GM18951 (cell line): ENCODE results near the gene SAMD4A.

Experiments
- POLR2A ChIP-seq: IDR thresholded peaks from 4 replicates; pipeline ENCODE4 v1.6.1; 2011; ENCODE audit warnings: mild to moderate bottlenecking; ENCODE audit not compliant: insufficient read length, insufficient read depth; ENCODE audit errors: extremely low read depth
- in situ Hi-C: fragments of 300-500 bp; cut with MboI; formaldehyde crosslinking; loops from one replicate; pipeline ENCODE4 v1.12.0; 2022; ENCODE audit warnings: low sequenced_read_pairs, mixed read lengths, inconsistent platforms; ENCODE audit not compliant: unreplicated experiment

SAMD4A gene

DNA sequence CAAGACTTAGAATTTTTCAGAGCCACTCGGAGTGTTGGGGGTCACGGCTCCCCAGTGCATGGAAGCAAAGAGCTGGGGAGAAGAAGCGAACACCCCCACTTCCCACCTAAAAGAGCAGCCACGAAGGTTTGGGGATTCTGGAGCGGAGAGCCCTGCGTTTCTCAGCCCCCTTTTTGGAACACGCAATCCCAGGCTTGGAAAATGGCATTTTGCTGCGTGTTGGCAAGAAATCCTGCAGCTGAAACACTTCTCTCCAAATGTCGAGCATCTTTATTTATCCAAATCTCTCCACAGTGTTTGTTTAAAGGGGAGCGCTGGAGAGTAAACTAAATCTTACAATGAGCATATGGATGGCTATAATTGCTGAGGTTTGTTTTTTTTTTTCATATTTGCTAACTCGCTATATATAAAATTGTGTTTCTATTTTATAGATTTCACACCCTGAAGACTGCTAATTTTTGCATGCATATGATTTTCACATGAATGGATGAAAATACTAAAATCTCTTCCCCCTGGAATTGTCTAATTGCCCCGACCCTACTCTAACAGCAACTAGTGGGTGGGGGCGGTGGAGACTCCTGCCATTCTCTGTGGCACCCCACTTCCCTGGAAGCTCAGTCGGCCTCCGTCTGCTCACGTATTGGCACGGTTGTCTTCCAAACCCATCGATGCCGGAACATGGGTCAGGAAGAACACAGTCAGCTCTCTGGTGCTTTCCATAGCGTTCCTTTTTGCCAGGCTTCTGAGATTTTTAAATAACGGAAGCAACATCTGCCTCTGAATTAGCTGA lies 215.2 kb downstream of the SAMD4A start:
- TF ChIP-seq POLR2A: no peak
- in situ Hi-C loops: no loop called here

DNA sequence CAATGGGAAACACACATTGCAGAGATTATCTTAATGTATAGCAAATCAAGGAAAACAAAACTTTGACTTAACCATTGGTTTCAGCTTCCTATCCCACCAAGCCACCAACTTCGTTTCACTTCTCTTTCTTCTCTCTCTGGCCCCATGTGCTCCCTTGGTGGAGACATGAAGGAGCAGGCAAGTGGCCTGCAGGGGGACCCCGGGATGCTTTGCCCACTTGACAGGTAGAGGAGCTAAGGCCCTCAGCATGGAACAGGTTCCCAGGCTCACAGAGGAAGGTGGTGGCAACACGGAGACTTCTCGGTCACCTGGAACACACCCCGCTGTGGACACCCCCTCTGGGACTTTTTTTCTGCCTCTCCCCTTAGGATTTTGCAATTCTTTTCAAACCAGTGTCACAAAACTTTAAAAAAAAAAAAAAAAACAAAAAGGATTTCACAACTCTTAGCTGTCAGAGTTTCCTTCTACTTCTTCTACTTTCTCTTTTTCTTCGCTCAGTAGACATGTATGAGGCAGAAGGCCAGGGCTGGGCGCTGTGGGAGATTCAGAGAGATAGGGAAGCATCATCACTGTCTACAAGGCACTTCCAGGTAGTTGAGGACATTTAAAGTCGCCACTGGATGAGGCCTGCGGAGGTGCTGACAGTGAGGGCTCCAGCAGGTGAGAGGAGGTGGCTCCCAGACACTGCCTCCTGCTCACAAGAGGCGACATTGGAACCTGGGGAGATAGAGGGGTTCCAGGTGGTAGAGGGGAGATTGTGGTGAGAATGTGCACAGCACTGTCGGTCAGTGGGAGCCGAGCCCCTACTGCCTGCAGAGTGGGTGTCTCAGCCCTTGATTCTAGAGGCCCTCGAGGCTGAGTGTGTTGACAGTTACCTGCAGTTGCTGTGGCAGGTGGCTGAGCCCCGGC lies 216.1 kb downstream of the SAMD4A start:
- in situ Hi-C loops: no loop called here
- no peak for TF ChIP-seq POLR2A

DNA sequence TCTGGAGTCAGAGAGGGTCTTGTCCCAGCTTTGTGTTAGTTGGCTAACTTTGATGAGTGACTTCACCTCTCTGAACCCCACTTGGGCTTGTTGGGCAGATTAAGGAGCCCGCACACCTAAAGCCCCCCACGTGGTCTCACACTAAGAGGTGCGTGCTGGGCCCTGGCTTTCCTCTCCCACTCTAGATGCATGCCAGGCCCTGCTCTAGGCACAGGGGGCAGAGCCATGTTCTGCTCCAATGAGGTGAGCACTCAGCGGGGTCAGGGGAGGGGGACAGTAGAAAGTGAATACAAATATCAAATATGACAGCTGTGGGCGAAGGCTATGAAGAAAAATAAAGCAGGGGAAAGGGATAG lies 216.7 kb downstream of the SAMD4A start:
- no peak for TF ChIP-seq POLR2A
- in situ Hi-C loops: no loop called here

DNA sequence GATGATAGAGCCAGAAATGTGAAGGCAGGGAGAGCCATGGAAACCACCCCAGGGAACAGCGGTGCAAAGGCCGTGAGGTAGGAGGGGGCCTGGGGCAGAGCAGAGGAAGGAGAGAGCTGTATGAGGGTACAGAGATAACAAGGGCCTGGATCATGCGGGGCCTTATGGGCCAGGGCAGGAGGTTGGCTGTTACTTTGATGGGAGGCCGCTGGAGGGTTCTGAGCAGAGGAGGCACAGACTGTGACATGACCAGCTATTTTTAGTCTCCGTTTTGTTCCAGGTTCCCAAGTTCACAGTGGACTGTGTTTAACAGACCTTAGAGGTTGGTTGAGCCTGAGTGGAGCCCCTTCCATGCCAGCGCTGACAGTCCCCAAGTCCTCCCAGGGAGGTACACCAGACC lies 217.1 kb downstream of the SAMD4A start:
- in situ Hi-C loops: no loop called here
- TF ChIP-seq POLR2A: no peak

DNA sequence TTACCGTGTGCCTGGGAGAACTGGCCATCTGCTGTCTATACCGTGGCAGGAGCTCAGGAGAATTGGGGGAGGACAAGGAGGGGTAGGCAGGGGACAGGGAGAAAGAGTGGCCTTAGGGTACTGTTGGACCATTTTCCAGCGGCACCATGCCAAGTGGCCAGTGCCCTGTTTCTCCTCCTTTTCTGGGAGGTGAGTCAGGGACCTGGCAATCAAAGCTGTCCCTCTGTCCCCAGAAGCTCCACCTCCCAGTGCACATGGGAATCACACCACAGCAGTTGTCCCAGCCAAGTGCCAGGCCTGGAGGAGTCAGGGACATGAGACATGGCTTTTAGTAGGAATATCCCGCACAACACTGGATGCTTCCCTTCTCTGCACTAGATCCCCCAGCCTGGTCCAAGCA lies 217.7 kb downstream of the SAMD4A start:
- in situ Hi-C loops: no loop called here
- no peak for TF ChIP-seq POLR2A

DNA sequence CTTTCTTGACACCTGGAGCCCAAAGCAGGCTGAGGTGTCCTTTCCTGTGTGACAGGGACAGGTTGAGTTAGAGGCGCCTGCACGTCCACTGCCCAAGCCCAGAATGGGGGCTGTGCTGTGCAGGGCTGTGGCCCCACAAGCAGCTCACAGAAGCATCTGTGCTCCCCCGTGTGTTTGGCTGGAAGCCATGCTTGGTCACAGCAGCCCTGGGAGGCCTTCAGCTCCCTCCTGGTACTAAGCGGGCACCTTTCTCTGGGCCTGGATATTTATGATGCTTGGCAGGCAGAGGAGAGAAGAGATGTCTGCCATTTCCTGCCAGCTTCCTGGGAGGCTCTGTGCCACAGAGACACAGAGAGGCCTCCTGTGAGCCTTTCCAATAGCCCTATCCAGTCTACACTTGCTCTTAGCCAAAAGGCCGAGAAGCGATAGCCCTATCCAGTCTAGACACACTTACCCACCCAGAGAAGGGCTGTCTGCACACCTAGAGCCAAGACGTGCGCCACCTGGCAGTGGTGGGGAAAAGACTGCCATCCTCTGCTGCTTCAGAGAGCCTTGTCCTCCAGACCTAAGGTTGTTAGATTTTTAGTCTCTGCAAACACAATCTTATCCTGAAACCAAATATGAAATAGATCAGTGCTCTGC lies 218.3 kb downstream of the SAMD4A start:
- in situ Hi-C loops: no loop called here
- TF ChIP-seq POLR2A: no peak

DNA sequence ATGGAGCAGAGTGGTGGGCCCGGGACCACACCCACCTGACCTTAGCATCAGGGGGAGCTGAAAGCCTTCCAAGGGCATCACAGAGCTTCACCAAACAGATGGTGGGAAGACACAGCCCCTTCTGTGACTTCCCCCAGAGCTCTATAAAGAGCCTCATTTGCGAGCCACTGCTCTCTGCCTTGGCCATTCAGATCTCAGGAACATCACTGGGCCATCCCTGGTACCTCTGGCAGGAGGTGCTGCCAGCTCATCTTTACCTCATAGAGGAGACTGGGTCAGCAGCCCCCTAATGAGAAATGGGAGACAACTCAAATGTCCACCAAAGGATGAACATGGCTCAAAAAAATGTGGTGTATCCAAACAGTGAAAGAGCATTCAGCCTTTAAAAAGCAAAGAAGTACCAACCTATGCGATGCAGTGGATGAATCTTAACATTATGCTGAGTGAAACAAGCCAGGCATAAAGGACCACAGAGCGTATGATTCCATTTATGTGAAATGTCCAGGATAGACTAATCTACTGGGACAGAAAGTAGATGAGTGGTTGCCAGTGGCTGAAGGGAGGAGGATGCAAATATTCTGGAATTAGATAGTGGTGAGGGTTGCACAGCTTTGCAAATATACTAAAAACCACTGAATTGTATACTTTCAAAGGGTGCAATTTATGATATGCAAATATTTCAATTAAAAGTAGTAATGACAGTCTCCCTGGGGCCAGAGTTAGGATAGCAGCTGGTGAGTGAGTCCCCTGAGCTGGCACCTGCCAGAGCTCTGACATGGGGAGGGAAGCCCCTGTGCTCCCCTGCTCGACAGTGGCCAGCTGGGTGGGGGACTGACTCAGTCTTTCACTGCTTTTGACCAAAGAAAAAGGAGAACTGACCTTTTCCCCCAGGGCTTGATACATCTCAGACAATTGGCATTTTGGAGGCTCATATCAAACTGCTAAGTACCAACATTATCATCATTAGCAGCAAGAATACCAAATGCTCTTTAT lies 219.1 kb downstream of the SAMD4A start:
- in situ Hi-C loops: no loop called here
- TF ChIP-seq POLR2A: no peak

DNA sequence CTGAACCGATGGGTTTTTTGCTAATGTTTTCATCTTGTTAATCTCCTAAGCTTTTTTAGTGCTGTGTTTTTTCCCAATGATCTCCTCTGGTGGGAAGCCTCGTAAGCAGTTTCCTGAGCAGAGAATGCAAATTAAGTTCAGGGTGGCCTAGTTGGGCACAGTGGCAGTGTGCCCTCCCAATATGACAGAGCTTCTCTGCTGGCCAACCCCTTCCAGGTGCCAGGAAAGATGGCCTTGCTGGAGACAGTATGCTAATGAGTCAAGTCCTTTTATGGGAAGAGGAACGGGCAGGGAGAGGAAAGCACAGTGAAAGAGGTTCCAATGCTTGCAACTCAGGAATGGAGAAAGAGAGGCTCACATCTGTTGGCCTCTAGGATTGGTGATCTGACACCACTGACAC lies 219.9 kb downstream of the SAMD4A start:
- in situ Hi-C loops: no loop called here
- no peak for TF ChIP-seq POLR2A

DNA sequence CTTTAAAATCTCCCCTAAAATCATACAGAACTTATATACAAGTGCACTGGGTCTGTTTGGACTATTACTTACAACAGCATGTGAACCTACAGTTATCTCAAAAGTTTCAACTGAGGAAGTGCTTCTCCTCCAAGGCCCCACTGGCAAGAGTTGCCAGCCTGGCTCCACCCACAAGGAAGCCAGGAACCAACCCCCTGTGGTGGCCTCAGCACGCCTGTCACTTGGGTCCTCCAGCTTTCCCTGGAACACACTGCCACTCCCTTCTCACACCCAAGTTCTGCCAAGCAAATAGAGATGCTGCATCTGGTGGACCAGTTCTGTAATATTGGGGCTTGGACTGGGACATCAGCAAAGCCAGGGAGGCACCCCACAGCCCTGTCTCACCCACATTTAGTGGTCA lies 220.3 kb downstream of the SAMD4A start:
- no peak for TF ChIP-seq POLR2A
- in situ Hi-C loops: no loop called here

DNA sequence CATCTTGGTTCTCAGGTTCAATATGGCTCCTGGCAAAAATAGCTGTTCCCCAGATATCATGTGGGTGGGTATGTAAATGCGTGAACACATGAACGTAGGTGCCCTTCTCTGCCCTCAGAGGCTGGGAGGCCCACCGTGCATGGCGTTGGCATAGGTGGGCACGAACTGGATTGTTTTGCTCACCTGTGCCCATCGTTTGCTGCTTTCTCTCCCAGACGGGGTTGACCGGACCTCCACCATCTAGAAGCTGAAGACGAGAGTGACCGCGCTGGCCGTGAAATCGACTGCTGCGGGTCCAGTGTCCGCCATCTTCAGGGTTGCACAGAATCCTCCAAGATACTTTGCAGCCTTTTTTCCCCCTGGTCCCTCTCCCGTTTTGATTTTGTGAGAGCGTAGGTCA lies 221.8 kb downstream of the SAMD4A start:
- in situ Hi-C loops: no loop called here
- no peak for TF ChIP-seq POLR2A

DNA sequence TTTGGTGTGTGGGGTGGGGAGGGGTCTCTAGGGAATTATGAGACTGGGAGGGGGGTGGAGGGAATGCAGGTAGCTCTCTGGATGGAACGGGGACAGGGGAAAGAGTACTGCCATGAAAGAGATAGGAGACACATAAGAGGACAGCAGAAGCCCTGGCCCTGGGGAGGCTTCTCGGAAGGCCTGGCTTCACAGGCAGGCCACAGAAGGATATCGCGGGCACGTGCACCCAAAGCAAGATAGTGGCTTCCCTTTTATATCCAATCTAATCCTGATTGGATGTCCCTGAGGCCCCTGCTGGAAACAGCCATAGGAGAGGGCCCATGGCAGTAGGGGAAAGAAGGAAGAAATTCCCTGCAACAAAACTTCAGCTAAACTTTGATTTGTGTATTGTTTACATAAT lies 222.2 kb downstream of the SAMD4A start:
- no peak for TF ChIP-seq POLR2A
- in situ Hi-C loops: no loop called here

DNA sequence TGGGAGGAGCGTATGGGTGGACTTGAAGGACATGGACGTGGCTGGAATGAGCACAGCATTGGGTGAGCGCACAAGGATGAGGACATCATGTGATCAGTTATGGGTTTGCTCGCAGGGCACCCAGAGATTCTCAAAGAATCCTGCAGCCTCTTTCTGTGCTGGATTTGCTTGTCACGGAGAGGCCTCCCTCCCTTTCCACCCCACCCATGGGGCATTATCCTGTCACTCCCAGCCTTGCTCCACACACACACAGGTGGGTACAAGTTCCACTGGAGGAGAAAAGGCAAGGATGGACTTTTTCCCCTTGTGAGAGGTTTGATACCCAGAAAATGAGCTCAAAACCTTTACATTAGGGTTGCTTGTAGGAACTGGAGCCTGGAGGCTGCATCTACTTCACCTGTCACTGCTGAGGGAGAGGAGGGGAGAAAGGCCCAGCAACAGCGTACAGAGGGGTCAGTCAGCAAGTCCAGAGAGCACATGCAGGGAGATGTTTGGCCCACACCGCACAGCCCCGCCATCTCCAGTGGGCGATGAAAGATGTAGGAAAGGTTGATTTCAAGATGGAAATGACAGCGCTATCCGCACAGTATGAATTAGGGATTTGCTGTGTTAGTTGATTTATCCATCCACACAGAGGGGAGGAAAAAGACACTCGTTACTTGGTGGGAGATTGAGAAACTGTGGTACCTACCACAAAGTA lies 223.0 kb downstream of the SAMD4A start:
- in situ Hi-C loops: no loop called here
- no peak for TF ChIP-seq POLR2A
